HepG2 (cell line): ENCODE data around the gene SH2D6. TPM values are rescaled to one million over a fixed set of nuclear protein-coding genes. Genes with fewer than 3 reads are reported as not detected.
A peak's percentile ranks its signal among the peaks of the same experiment; 100 is the strongest.

Experiments
- ATAC-seq: fragments of 200-7000 bp; cut with Tn5 transposase; 3 replicates; pipeline ENCODE4 v1.9.1; 2020; ENCODE audit warnings: mild to moderate bottlenecking, moderate library complexity
- BruUV-seq: library from RNA; stranded (reverse); fragments of 400-500 nt; replicated peaks from 2 replicates; lab custom pipeline; 2021; lab: Mats Ljungman, UMichigan
- CTCF ChIA-PET: fragments of 300-600 bp; formaldehyde crosslinking; extraction: SDS; loops from one replicate; lab custom pipeline; 2021; ENCODE audit warnings: low total read pairs, inconsistent platforms, low intra/inter-chr PET ratio; lab: Yijun Ruan, JAX
- POLR2A ChIA-PET: fragments of 350-600 bp; sonication (Branson Sonifier 250); formaldehyde crosslinking; loops from one replicate; lab custom pipeline; 2020; ENCODE audit warnings: antibody characterized with exemption, inconsistent platforms; lab: Yijun Ruan, JAX
- DNase-seq: peaks from one replicate; pipeline ENCODE4 v3.0.0-alpha.2; 2015; ENCODE audit warnings: low spot score
- FAIRE-seq: peaks from 3 replicates; lab custom pipeline; 2011; peaks lifted over from hg19 to GRCh38; lab: Jason Lieb, UNC
- H2AFZ ChIP-seq: one replicate; pipeline ENCODE4 v1.6.1; 2011; ENCODE audit warnings: low read length, inconsistent platforms
- H3K27ac ChIP-seq: fragments of 300-600 bp; 3 replicates; pipeline ENCODE4 v1.8.0; 2011; ENCODE audit warnings: mixed run types, mild to moderate bottlenecking, mixed read lengths, low read length, inconsistent platforms; ENCODE audit not compliant: insufficient read depth; ENCODE audit errors: extremely low read length
- H3K27me3 ChIP-seq, 2 experiments: fragments of 200-600 bp in 1 of 2; 2 replicates in 1 of 2; 3 replicates in 1 of 2; pipeline versions ENCODE4 v1.6.0 to v1.8.0; 2011; ENCODE audit warnings: low read length in 2 of 2, mild to moderate bottlenecking in 2 of 2, moderate library complexity in 2 of 2, inconsistent platforms in 1 of 2; ENCODE audit not compliant: insufficient read depth in 2 of 2, control insufficient read depth in 1 of 2
- H3K36me3 ChIP-seq, 2 experiments: fragments of 200-600 bp in 1 of 2; replicated peaks in 1 of 2; 2 replicates in 1 of 2; 3 replicates in 1 of 2; pipeline versions ENCODE4 v1.5.1 to v1.8.0; 2011; ENCODE audit warnings: low read length in 2 of 2, inconsistent platforms in 1 of 2; ENCODE audit not compliant: insufficient read depth in 2 of 2, control insufficient read depth in 1 of 2
- H3K4me1 ChIP-seq: 2 replicates; pipeline ENCODE4 v1.5.1; 2012; ENCODE audit warnings: low read length, inconsistent platforms; ENCODE audit not compliant: insufficient read depth
- H3K4me2 ChIP-seq: 2 replicates; pipeline ENCODE4 v1.6.0; 2011; ENCODE audit warnings: low read depth, low read length, inconsistent platforms
- H3K4me3 ChIP-seq, 3 experiments: fragments of 200-600 bp in 1 of 3; sonication (generic), shearing (Covaris generic) in 1 of 3; replicated peaks in 1 of 3; 2 replicates each; pipeline ENCODE4 v1.5.1; 2011 to 2016; ENCODE audit warnings: low read length in 3 of 3, inconsistent platforms in 2 of 3, low read depth in 2 of 3, mild to moderate bottlenecking in 2 of 3, control low read depth in 1 of 3, mixed read lengths in 1 of 3; ENCODE audit not compliant: insufficient read depth in 1 of 3
- H3K79me2 ChIP-seq: one replicate; pipeline ENCODE4 v1.6.1; 2011; ENCODE audit warnings: low read length, inconsistent platforms; ENCODE audit not compliant: insufficient read depth
- H3K9ac ChIP-seq: 2 replicates; pipeline ENCODE4 v1.6.0; 2011; ENCODE audit warnings: mild to moderate bottlenecking, low read depth, low read length, inconsistent platforms; ENCODE audit not compliant: insufficient read depth
- H3K9me3 ChIP-seq: 2 replicates; pipeline ENCODE4 v1.5.1; 2012; ENCODE audit warnings: mild to moderate bottlenecking, low read length
- H4K20me1 ChIP-seq: 2 replicates; pipeline ENCODE4 v1.6.0; 2011; ENCODE audit warnings: inconsistent platforms, mild to moderate bottlenecking, low read length, moderate library complexity; ENCODE audit not compliant: insufficient read depth
- CHCHD3 ChIP-seq: sonication (generic); formaldehyde crosslinking; IDR thresholded peaks from 2 replicates; pipeline ENCODE4 v1.8.0; 2022; ENCODE audit warnings: mild to moderate bottlenecking, missing genetic modification reagents, moderate library complexity
- FOSL2 ChIP-seq: sonication (generic); formaldehyde crosslinking; IDR thresholded peaks from 2 replicates; pipeline ENCODE4 v1.4.0; 2020; ENCODE audit warnings: missing genetic modification reagents
- FOXO4 ChIP-seq: sonication (generic); formaldehyde crosslinking; conservative IDR thresholded peaks from 2 replicates; pipeline ENCODE4 v1.8.1; 2023; ENCODE audit warnings: missing genetic modification reagents
- KMT2A ChIP-seq: sonication (generic); formaldehyde crosslinking; IDR thresholded peaks from 2 replicates; pipeline ENCODE4 v1.4.0; 2020; ENCODE audit warnings: missing genetic modification reagents
- STAT5B ChIP-seq: sonication (generic); formaldehyde crosslinking; IDR thresholded peaks from 2 replicates; pipeline ENCODE4 v1.4.0; 2020; ENCODE audit warnings: missing genetic modification reagents
- THAP11 ChIP-seq: IDR thresholded peaks from 2 replicates; pipeline ENCODE4 v1.6.1; 2016; ENCODE audit warnings: missing biosample characterization, missing genetic modification reagents
- ZNF337 ChIP-seq: sonication (generic); formaldehyde crosslinking; IDR thresholded peaks from 2 replicates; pipeline ENCODE4 v1.5.1; 2020; ENCODE audit warnings: missing genetic modification reagents, low read depth, mild to moderate bottlenecking, borderline replicate concordance
- ZNF484 ChIP-seq: sonication (generic); formaldehyde crosslinking; IDR thresholded peaks from 2 replicates; pipeline ENCODE4 v1.5.1; 2020; ENCODE audit warnings: mild to moderate bottlenecking, low read depth, missing genetic modification reagents, borderline replicate concordance
- ZNF512B ChIP-seq: sonication (generic); formaldehyde crosslinking; IDR thresholded peaks from 2 replicates; pipeline ENCODE4 v1.5.1; 2020; ENCODE audit warnings: missing genetic modification reagents, mild to moderate bottlenecking, borderline replicate concordance
- WGBS: methylation state at CpG from one replicate; pipeline ENCODE4 v1.1.6; 2017; ENCODE audit warnings: low lambda C conversion rate; 5-methylcytosine and 5-hydroxymethylcytosine counted together
- in situ Hi-C: cut with HindIII; loops from 2 replicates; pipeline ENCODE4 v1.10.0; 2017; ENCODE audit warnings: low pct_unique_long_range_greater_than_20kb; ENCODE audit not compliant: extremely low pct_ligation_motif_present
- intact Hi-C: fragments of 100-400 bp; cut with micrococcal nuclease; formaldehyde crosslinking; loops from one replicate; pipeline ENCODE4 v1.10.0; 2022; ENCODE audit not compliant: unreplicated experiment
- polyA plus RNA-seq, 8 experiments: library from polyadenylated mRNA; depleted of rRNA in 3 of 8; stranded (reverse) in 7 of 8; unstranded in 1 of 8; fragments of >200 nt; fragmentation: Illumina TruSeq in 4 of 8; extraction: Trizol in 4 of 8; gene quantifications; 2 replicates each; pipeline versions ENCODE4 v1.2.1 to v1.2.3, GENCODE V29; 2011 to 2016; ENCODE audit warnings: low read depth in 4 of 8, missing spikeins in 1 of 8, mixed read lengths in 1 of 8; ENCODE audit not compliant: insufficient read depth in 1 of 8
- total RNA-seq, 5 experiments: library from RNA; depleted of rRNA; stranded (reverse); fragments of >200 nt; fragmentation: Illumina TruSeq; extraction: Trizol; gene quantifications; 2 replicates each; pipeline ENCODE4 v1.2.3, GENCODE V29; 2016; ENCODE audit warnings: low read depth in 1 of 5
- TF ChIP-seq, protein P1 (sequence below): sonication (generic); formaldehyde crosslinking; IDR thresholded peaks from 2 replicates; pipeline ENCODE4 v1.4.0; 2020; ENCODE audit warnings: mild to moderate bottlenecking, missing genetic modification reagents

SH2D6 gene
- total and polyA plus RNA-seq, 2 of the 13 experiments (the other 11 are each of a cell fraction or from before 2014, with no cell fraction given), result 0.11 to 0.26 TPM

- TF ChIP-seq ZNF337 (CRISPR knock-in tag) (no peak), FOSL2 (peak; percentile 20; the same call in 1 of the 2 replicates)
- no peak overlapping the region for H3K4me2 ChIP-seq
- no peak for FAIRE-seq
- no peak overlapping the region for H2AFZ ChIP-seq
- H3K4me1 ChIP-seq, result peaks cover 32% of the 10 kb centered on the region
- no TSS peak for BruUV-seq
- no peaks in the 10 kb centered on the region for H4K20me1 ChIP-seq
- no peaks in the 10 kb centered on the region for H3K9me3 ChIP-seq
- H3K27ac ChIP-seq, result no peak overlapping the region
- ATAC-seq, result no peak
- CTCF ChIA-PET, result no interaction called here
- no peak overlapping the region for H3K9ac ChIP-seq
- POLR2A ChIA-PET, result interaction anchor here (1.4 to 3.7 kb wide), 9 partner anchors 9 to 117 kb away, joined by 3 to 37 read pairs (median 11); partner anchors contain the start of genes GGCX, MAT2A and SH2D6
- H3K79me2 ChIP-seq, result no peaks in the 10 kb centered on the region
- intact Hi-C loops, result no loop called here
- peaks cover 0 to 16% of the 10 kb centered on the region in 2 experiments; a peak in 2 of 5 replicates for H3K27me3 ChIP-seq
- 67% methylated on average over 6 of the region's 6 CpGs for WGBS
- DNase-seq, result no peak
- no peaks in the 10 kb centered on the region for H3K36me3 ChIP-seq
- H3K4me3 ChIP-seq, result no peak overlapping the region
- in situ Hi-C loops, result no loop called here
These were observed 26.2 kb downstream of the SH2D6 start for GRCh38 chr2:85444629-85445172.

DNA sequence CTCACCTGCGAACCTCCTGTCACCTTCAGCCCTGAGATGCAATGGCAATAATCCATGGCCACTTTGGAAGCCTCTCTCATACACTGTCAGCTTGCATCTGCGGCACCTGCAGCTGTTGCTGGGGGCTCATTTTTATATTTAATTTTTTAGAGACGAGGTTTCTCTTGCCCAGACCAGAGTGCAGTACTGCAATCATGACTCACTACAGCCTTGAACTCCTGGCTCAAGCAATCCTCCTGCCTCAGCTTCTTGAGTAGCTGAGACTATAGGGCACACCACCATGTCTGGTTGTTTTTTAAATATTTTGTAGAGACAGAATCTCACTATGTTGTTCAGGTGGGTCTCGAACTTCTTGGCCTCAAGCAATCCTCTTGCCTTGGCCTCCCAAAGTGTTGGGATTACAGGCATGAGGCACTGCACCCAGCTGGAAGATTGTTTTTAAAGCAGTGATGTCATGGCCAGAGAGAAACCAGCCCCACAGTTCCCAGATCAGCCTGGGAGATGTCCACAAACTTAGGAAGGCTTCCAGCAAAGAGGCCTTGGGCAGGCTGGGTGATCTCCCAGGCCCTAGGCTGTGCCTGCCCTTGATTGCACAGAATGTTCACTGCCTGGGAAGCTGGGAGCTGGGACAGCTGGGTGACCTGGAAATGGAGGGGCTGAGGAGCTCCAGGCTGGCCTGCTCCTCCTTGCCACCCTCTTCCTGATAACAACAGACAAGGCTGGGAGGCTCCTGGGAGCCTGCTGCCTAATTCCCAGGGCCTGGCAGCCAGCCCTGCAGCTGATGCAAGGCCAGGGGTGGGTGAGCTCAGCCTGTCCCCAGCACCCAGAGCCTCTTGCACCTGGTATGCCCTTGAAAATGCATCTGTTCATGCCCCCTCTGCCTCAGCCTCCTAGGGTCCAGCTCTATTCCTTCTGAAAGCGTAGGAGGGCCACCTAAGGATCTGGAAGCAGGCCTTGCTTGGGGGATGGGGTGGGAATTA lies 27.1 kb downstream of the SH2D6 start:
- Histone ChIP-seq H2AFZ (no peak overlapping the region), H3K79me2 (no peaks in the 10 kb centered on the region), H3K4me1 (peaks cover 32% of the 10 kb centered on the region), H4K20me1 (no peaks in the 10 kb centered on the region), H3K27ac (no peak overlapping the region), H3K4me3 (no peak overlapping the region), H3K4me2 (peak overlapping the region; percentile 1; the same call in 1 of the 2 replicates), H3K9me3 (no peaks in the 10 kb centered on the region), H3K36me3 (no peaks in the 10 kb centered on the region), H3K9ac (no peak overlapping the region), H3K27me3 (peaks cover 0 to 10% of the 10 kb centered on the region in 2 experiments; a peak in 1 of 5 replicates)
- BruUV-seq, result no TSS peak
- no peak for FAIRE-seq
- in situ Hi-C loops (no loop called here), intact Hi-C loops (no loop called here)
- WGBS, result 78% methylated on average over 5 of the region's 5 CpGs
- ChIA-PET CTCF (no interaction called here), POLR2A (interaction anchor here (0.8 to 3.7 kb wide), 13 partner anchors 9 to 116 kb away, joined by 3 to 37 read pairs (median 4); partner anchors contain the start of genes ELMOD3, GGCX, MAT2A and RETSAT)
- no peak for DNase-seq
- ATAC-seq, result peak; percentile 46
- TF ChIP-seq STAT5B (no peak), ZNF512B (CRISPR knock-in tag) (no peak), CHCHD3 (CRISPR knock-in tag) (no peak), FOXO4 (no peak), ZNF484 (CRISPR knock-in tag) (no peak), FOSL2 (peak; percentile 25; the same call in 1 of the 2 replicates), KMT2A (no peak), THAP11 (CRISPR knock-in tag) (peak; percentile 65)
- TF ChIP-seq, protein P1, sequence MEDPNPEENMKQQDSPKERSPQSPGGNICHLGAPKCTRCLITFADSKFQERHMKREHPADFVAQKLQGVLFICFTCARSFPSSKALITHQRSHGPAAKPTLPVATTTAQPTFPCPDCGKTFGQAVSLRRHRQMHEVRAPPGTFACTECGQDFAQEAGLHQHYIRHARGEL, result no peak
